Body of pancreas (tissue), 4 donors: ENCODE data around the gene SPINDOC. TPM values are rescaled to one million over a fixed set of nuclear protein-coding genes. Genes with fewer than 3 reads are reported as not detected.
A peak's percentile ranks its signal among the peaks of the same experiment; 100 is the strongest.
"Not testable (repeated sequence)": the region's sequence is repeated elsewhere in the genome, so short reads cannot be mapped to it uniquely, and the experiment has no call there.

Experiments used
- ATAC-seq: fragments of 150-250 bp; one replicate; pipeline ENCODE4 v1.9.1; 2016
- DNase-seq, 4 donors: peaks; one replicate each; pipeline ENCODE4 v3.0.0-alpha.2; 2019
- H3K27ac ChIP-seq, 4 donors: fragments of 200-600 bp; sonication (generic); 1 replicate in 3 of 4; 2 replicates in 1 of 4; pipeline versions ENCODE4 v1.5.1 to v1.6.1; 2016 to 2019; ENCODE audit warnings: mild to moderate bottlenecking in 1 of 4, mixed read lengths in 1 of 4, moderate library complexity in 1 of 4
- H3K27me3 ChIP-seq, 2 donors: fragments of 200-600 bp; sonication (generic); one replicate each; pipeline ENCODE4 v1.6.0; 2016; ENCODE audit warnings: mild to moderate bottlenecking in 1 of 2
- H3K36me3 ChIP-seq, 2 donors: fragments of 200-600 bp; sonication (generic); replicated peaks in 1 of 2; 2 replicates each; pipeline ENCODE4 v1.5.1; 2016; ENCODE audit warnings: low read depth in 2 of 2; ENCODE audit not compliant: insufficient read depth in 1 of 2
- H3K4me1 ChIP-seq: fragments of 200-600 bp; sonication (generic); one replicate; pipeline ENCODE4 v1.6.0; 2016
- H3K4me3 ChIP-seq, 2 donors: fragments of 200-600 bp; sonication (generic); 1 replicate in 1 of 2; 2 replicates in 1 of 2; pipeline ENCODE4 v1.5.1; 2016 to 2019
- H3K9me3 ChIP-seq, 3 donors: fragments of 200-600 bp; sonication (generic); 1 replicate in 2 of 3; 2 replicates in 1 of 3; pipeline ENCODE4 v1.5.1; 2016
- CTCF ChIP-seq, 7 experiments: fragments of 450-650 bp in 4 of 7; fragments of 200-600 bp in 3 of 7; sonication (generic) in 3 of 7; IDR thresholded peaks; one replicate each; pipeline ENCODE4 v1.5.1; 2016 to 2019; ENCODE audit warnings: antibody characterized with exemption in 7 of 7
- POLR2A ChIP-seq, 3 donors: fragments of 450-650 bp; IDR thresholded peaks; one replicate each; pipeline ENCODE4 v1.6.1; 2016; ENCODE audit warnings: antibody characterized with exemption in 3 of 3, mild to moderate bottlenecking in 2 of 3
- WGBS, 2 donors: methylation state at CpG; one replicate each; pipeline ENCODE4 v1.1.5; 2017; 5-methylcytosine and 5-hydroxymethylcytosine counted together
- intact Hi-C: fragments of 100-400 bp; cut with DNase I; formaldehyde crosslinking; loops from one replicate; pipeline ENCODE4 v1.15.1; 2023
- total RNA-seq, 2 donors: library from RNA; depleted of rRNA; stranded (reverse); fragments of >200 nt; gene quantifications; one replicate each; pipeline ENCODE4 v1.1.0, GENCODE V29; 2016

The SPINDOC gene
- total RNA-seq, 2 donors from 2014 or later: 3.6 to 16.2 TPM

GRCh38 chr11:63802637-63803414 is 10.4 kb upstream of the SPINDOC start:
- Histone ChIP-seq H3K27me3 (no peaks in the 10 kb centered on the region), H3K36me3 (no peaks in the 10 kb centered on the region), H3K27ac (no peak overlapping the region), H3K4me1 (no peaks in the 10 kb centered on the region), H3K4me3 (no peak overlapping the region), H3K9me3 (no peaks in the 10 kb centered on the region)
- no peak for DNase-seq
- TF ChIP-seq POLR2A (IDR thresholded peaks at IDR 0.05): no peak
- no peak for TF ChIP-seq CTCF (IDR thresholded peaks at IDR 0.05)
- intact Hi-C loops: no loop called here
- WGBS, 2 donors: 85 to 86% methylated on average over 10 of the region's 10 CpGs
- no peak for ATAC-seq

- no peaks in the 10 kb centered on the region for H3K9me3 ChIP-seq
- DNase-seq (peak in 2 of 4 donors; percentile 13 to 31), ATAC-seq (peak; percentile 68)
- TF ChIP-seq POLR2A (IDR thresholded peaks at IDR 0.05): no peak
- TF ChIP-seq CTCF (IDR thresholded peaks at IDR 0.05): no peak
- no peak overlapping the region for H3K27ac ChIP-seq
- no peak overlapping the region for H3K4me3 ChIP-seq
- H3K27me3 ChIP-seq: no peaks in the 10 kb centered on the region
- no peaks in the 10 kb centered on the region for H3K36me3 ChIP-seq
- intact Hi-C loops: no loop called here
- no peaks in the 10 kb centered on the region for H3K4me1 ChIP-seq
- 31 to 37% methylated on average over 6 of the region's 6 CpGs for WGBS, 2 donors
Observed at GRCh38 chr11:63804259-63804658, 9.0 kb upstream of the SPINDOC start.

- Histone ChIP-seq H3K27me3 (no peaks in the 10 kb centered on the region), H3K9me3 (no peaks in the 10 kb centered on the region), H3K4me3 (no peak overlapping the region), H3K27ac (peak overlapping the region in 2 of 4 donors; percentile 2 to 3), H3K4me1 (no peaks in the 10 kb centered on the region), H3K36me3 (no peaks in the 10 kb centered on the region)
- intact Hi-C loops: no loop called here
- 65 to 77% methylated on average over 9 of the region's 9 CpGs for WGBS, 2 donors
- DNase-seq (peak in 2 of 4 donors; percentile 6 to 24), ATAC-seq (peak; percentile 55)
- TF ChIP-seq CTCF (IDR thresholded peaks at IDR 0.05): no peak
- no peak for TF ChIP-seq POLR2A (IDR thresholded peaks at IDR 0.05)
Observed at GRCh38 chr11:63805844-63806415, 7.3 kb upstream of the SPINDOC start.

- H3K9me3 ChIP-seq, H3K27ac ChIP-seq, intact Hi-C loops, H3K36me3 ChIP-seq, ATAC-seq, DNase-seq, H3K27me3 ChIP-seq, H3K4me3 ChIP-seq: not testable (repeated sequence)
- peaks cover 20% of the 10 kb centered on the region for H3K4me1 ChIP-seq
- 85 to 88% methylated on average over 11 of the region's 11 CpGs for WGBS, 2 donors
Observed at GRCh38 chr11:63810383-63810782, 2.9 kb upstream of the SPINDOC start.

- ATAC-seq (no peak), DNase-seq (no peak)
- WGBS, 2 donors: 73 to 75% methylated on average over 3 of the region's 3 CpGs
- H3K27me3 ChIP-seq: no peaks in the 10 kb centered on the region
- intact Hi-C loops: no loop called here
- H3K9me3 ChIP-seq: no peaks in the 10 kb centered on the region
- H3K4me1 ChIP-seq: peaks cover 22% of the 10 kb centered on the region
- no peak for TF ChIP-seq CTCF (IDR thresholded peaks at IDR 0.05)
- no peak for TF ChIP-seq POLR2A (IDR thresholded peaks at IDR 0.05)
- no peak overlapping the region for H3K27ac ChIP-seq
- no peaks in the 10 kb centered on the region for H3K36me3 ChIP-seq
- H3K4me3 ChIP-seq: no peak overlapping the region
Observed at GRCh38 chr11:63811522-63811921, 1.7 kb upstream of the SPINDOC start.
